H9 (cell line): Measurements from ENCODE around the gene OR10AD1. TPM values are rescaled to one million over a fixed set of nuclear protein-coding genes. Genes with fewer than 3 reads are reported as not detected.

Source experiments
- DNase-seq: peaks from one replicate; pipeline ENCODE4 v3.0.0-alpha.2; 2017
- H2AFZ ChIP-seq: one replicate; pipeline ENCODE4 v1.6.1; 2013; ENCODE audit warnings: mild to moderate bottlenecking, low read length, control low read depth, moderate library complexity
- H2AK5ac ChIP-seq: 2 replicates; pipeline ENCODE4 v1.6.1; 2013; ENCODE audit warnings: low read length, control low read depth, mixed read lengths; ENCODE audit not compliant: insufficient read length
- H2BK120ac ChIP-seq: one replicate; pipeline ENCODE4 v1.6.1; 2013; ENCODE audit warnings: low read depth, mild to moderate bottlenecking, low read length, control low read depth, inconsistent platforms; ENCODE audit not compliant: poor library complexity, severe bottlenecking
- H2BK12ac ChIP-seq: 2 replicates; pipeline ENCODE4 v1.6.1; 2013; ENCODE audit warnings: low read length, control low read depth, mixed read lengths, low read depth; ENCODE audit not compliant: insufficient read length
- H2BK15ac ChIP-seq: 2 replicates; pipeline ENCODE4 v1.6.1; 2013; ENCODE audit warnings: low read depth, low read length, control low read depth
- H2BK20ac ChIP-seq: one replicate; pipeline ENCODE4 v1.6.1; 2013; ENCODE audit warnings: low read depth, mild to moderate bottlenecking, low read length, control low read depth, inconsistent platforms; ENCODE audit not compliant: poor library complexity, severe bottlenecking
- H2BK5ac ChIP-seq: 2 replicates; pipeline ENCODE4 v1.6.1; 2013; ENCODE audit warnings: low read length, control low read depth, mixed read lengths; ENCODE audit not compliant: insufficient read length
- H3K14ac ChIP-seq: 2 replicates; pipeline ENCODE4 v1.6.1; 2013; ENCODE audit warnings: low read length, control low read depth; ENCODE audit not compliant: insufficient read depth
- H3K18ac ChIP-seq: 2 replicates; pipeline ENCODE4 v1.6.1; 2013; ENCODE audit warnings: low read depth, mild to moderate bottlenecking, mixed read lengths, low read length, control low read depth; ENCODE audit not compliant: insufficient read length
- H3K23ac ChIP-seq: 2 replicates; pipeline ENCODE4 v1.6.1; 2013; ENCODE audit warnings: low read length, control low read depth, mixed read lengths, low read depth; ENCODE audit not compliant: insufficient read length
- H3K23me2 ChIP-seq: 2 replicates; pipeline ENCODE4 v1.6.1; 2013; ENCODE audit warnings: low read depth, mild to moderate bottlenecking, mixed read lengths, low read length, control low read depth; ENCODE audit not compliant: insufficient read length, poor library complexity, severe bottlenecking
- H3K27ac ChIP-seq: 2 replicates; pipeline ENCODE4 v1.5.1; 2013; ENCODE audit warnings: low read length, control low read depth, mixed read lengths, low read depth; ENCODE audit not compliant: insufficient read length
- H3K27me3 ChIP-seq: 2 replicates; pipeline ENCODE4 v1.6.1; 2013; ENCODE audit warnings: low read length, control low read depth, inconsistent platforms; ENCODE audit not compliant: insufficient read depth
- H3K4ac ChIP-seq: 2 replicates; pipeline ENCODE4 v1.6.1; 2013; ENCODE audit warnings: low read depth, mild to moderate bottlenecking, control low read depth, inconsistent platforms, low read length, moderate library complexity
- H3K4me1 ChIP-seq: 2 replicates; pipeline ENCODE4 v1.6.1; 2013; ENCODE audit warnings: low read length, control low read depth, inconsistent platforms; ENCODE audit not compliant: insufficient read depth
- H3K4me2 ChIP-seq: 2 replicates; pipeline ENCODE4 v1.6.1; 2013; ENCODE audit warnings: low read length, control low read depth, mixed read lengths; ENCODE audit not compliant: insufficient read length, insufficient read depth
- H3K56ac ChIP-seq: 2 replicates; pipeline ENCODE4 v1.6.1; 2013; ENCODE audit warnings: low read depth, mild to moderate bottlenecking, mixed read lengths, low read length, control low read depth; ENCODE audit not compliant: insufficient read length
- H3K79me1 ChIP-seq: 2 replicates; pipeline ENCODE4 v1.6.1; 2013; ENCODE audit warnings: low read depth, mild to moderate bottlenecking, moderate library complexity, low read length, control low read depth, inconsistent platforms; ENCODE audit not compliant: insufficient read depth, poor library complexity, severe bottlenecking
- H3K79me2 ChIP-seq: 2 replicates; pipeline ENCODE4 v1.6.1; 2013; ENCODE audit warnings: low read length, control low read depth, inconsistent platforms; ENCODE audit not compliant: insufficient read depth
- H3K9ac ChIP-seq: 2 replicates; pipeline ENCODE4 v1.6.1; 2013; ENCODE audit warnings: low read length, control low read depth, mixed read lengths; ENCODE audit not compliant: insufficient read length; ENCODE audit errors: extremely low read depth
- H3K9me3 ChIP-seq: one replicate; pipeline ENCODE4 v1.6.1; 2013; ENCODE audit warnings: low read depth, low read length, inconsistent platforms; ENCODE audit not compliant: control insufficient read depth
- H3T11ph ChIP-seq: one replicate; pipeline ENCODE4 v1.6.1; 2013; ENCODE audit warnings: mild to moderate bottlenecking, low read length, control low read depth, inconsistent platforms
- H4K20me1 ChIP-seq: one replicate; pipeline ENCODE4 v1.6.1; 2013; ENCODE audit not compliant: control insufficient read depth, insufficient read length, insufficient read depth
- H4K5ac ChIP-seq: 2 replicates; pipeline ENCODE4 v1.6.1; 2013; ENCODE audit warnings: low read depth, mild to moderate bottlenecking, mixed read lengths, low read length, control low read depth; ENCODE audit not compliant: insufficient read length
- H4K8ac ChIP-seq: replicated peaks from 2 replicates; pipeline ENCODE4 v1.6.1; 2013; ENCODE audit warnings: low read length, control low read depth, mixed read lengths, low read depth; ENCODE audit not compliant: insufficient read length
- H4K91ac ChIP-seq: 2 replicates; pipeline ENCODE4 v1.6.1; 2013; ENCODE audit warnings: low read depth, mild to moderate bottlenecking, moderate library complexity, mixed read lengths, low read length, control low read depth; ENCODE audit not compliant: insufficient read length
- H3K27ac Mint-ChIP-seq, 3 experiments: 2 replicates in 2 of 3; 3 replicates in 1 of 3; pipeline ENCODE4 v1.8.0; 2020 to 2021; ENCODE audit warnings: mixed read lengths in 3 of 3, mild to moderate bottlenecking in 1 of 3, moderate library complexity in 1 of 3
- H3K27me3 Mint-ChIP-seq: 2 replicates; pipeline ENCODE4 v1.8.0; 2021; ENCODE audit warnings: low read depth, mild to moderate bottlenecking, moderate library complexity, mixed read lengths
- H3K36me3 Mint-ChIP-seq, 3 experiments: 2 replicates in 2 of 3; 3 replicates in 1 of 3; pipeline ENCODE4 v1.8.0; 2020 to 2021; ENCODE audit warnings: low read depth in 3 of 3, mixed read lengths in 3 of 3; ENCODE audit not compliant: insufficient read depth in 1 of 3
- H3K4me1 Mint-ChIP-seq, 2 experiments: 2 replicates each; pipeline ENCODE4 v1.8.0; 2020; ENCODE audit warnings: mixed read lengths in 2 of 2
- H3K4me3 Mint-ChIP-seq, 2 experiments: 2 replicates in 1 of 2; 3 replicates in 1 of 2; pipeline ENCODE4 v1.8.0; 2020 to 2021; ENCODE audit warnings: mild to moderate bottlenecking in 2 of 2, mixed read lengths in 2 of 2, moderate library complexity in 1 of 2
- H3K9me3 Mint-ChIP-seq, 2 experiments: 2 replicates in 1 of 2; 3 replicates in 1 of 2; pipeline ENCODE4 v1.8.0; 2020; ENCODE audit warnings: mild to moderate bottlenecking in 2 of 2, mixed read lengths in 2 of 2, moderate library complexity in 1 of 2
- WGBS: extraction: QIAGEN DNeasy Blood & Tissue Kit; methylation state at CpG from one replicate; pipeline ENCODE4 v1.1.7; 2013; ENCODE audit warnings: missing lambda C conversion rate, low lambda C conversion rate, mixed read lengths; ENCODE audit not compliant: insufficient read length; ENCODE audit errors: extremely low coverage; 5-methylcytosine and 5-hydroxymethylcytosine counted together
- total RNA-seq: library from RNA; stranded (reverse); gene quantifications from 2 replicates; pipeline ENCODE4 v1.2.1, GENCODE V29; 2021
- TF ChIP-seq, protein P1 (sequence below): fragments of 200-600 bp; sonication (generic); conservative IDR thresholded peaks from 3 replicates; pipeline ENCODE4 v1.8.0; 2021; ENCODE audit warnings: antibody characterized with exemption, mild to moderate bottlenecking

OR10AD1 gene
- total RNA-seq, 1 experiment from 2014 or later = not detected

- no peak overlapping the region for H2BK5ac ChIP-seq
- Mint-ChIP-seq H3K4me3 (peak overlapping the region; percentile 22 to 81; a peak in 4 of 5 replicates), H3K4me1 (peaks cover 9 to 13% of the 10 kb centered on the region in 2 experiments; a peak in 3 of 4 replicates), H3K27me3 (peaks cover 79% of the 10 kb centered on the region), H3K27ac (no peak overlapping the region), H3K9me3 (peaks cover 14 to 38% of the 10 kb centered on the region in 2 experiments), H3K36me3 (peaks cover 4 to 16% (median 7%) of the 10 kb centered on the region in 3 experiments; a peak in 5 of 7 replicates)
- peaks cover 7% of the 10 kb centered on the region for H3K23me2 ChIP-seq
- H2AK5ac ChIP-seq = no peak overlapping the region
- H2BK120ac ChIP-seq = no peak overlapping the region
- no peak overlapping the region for H3K14ac ChIP-seq
- H3K27ac ChIP-seq = no peak overlapping the region
- WGBS = no CpG with 5 or more reads among the region's 3 CpGs
- H3K79me2 ChIP-seq = no peaks in the 10 kb centered on the region
- H3K4me2 ChIP-seq = no peak overlapping the region
- H4K8ac ChIP-seq = no peak overlapping the region
- no peaks in the 10 kb centered on the region for H3K4me1 ChIP-seq
- H2BK12ac ChIP-seq = no peak overlapping the region
- H3K9me3 ChIP-seq = no peaks in the 10 kb centered on the region
- H3K23ac ChIP-seq = no peak overlapping the region
- H3K56ac ChIP-seq = no peak overlapping the region
- no peak overlapping the region for H4K5ac ChIP-seq
- H3K9ac ChIP-seq = no peak overlapping the region
- H4K91ac ChIP-seq = no peak overlapping the region
- H2BK20ac ChIP-seq = no peak overlapping the region
- no peaks in the 10 kb centered on the region for H3K79me1 ChIP-seq
- peaks cover 4% of the 10 kb centered on the region; the same call in 1 of the 2 replicates for H3K27me3 ChIP-seq
- no peak overlapping the region for H3K18ac ChIP-seq
- no peak overlapping the region for H3T11ph ChIP-seq
- no peak for DNase-seq
- H2BK15ac ChIP-seq = no peak overlapping the region
- no peaks in the 10 kb centered on the region for H4K20me1 ChIP-seq
- H3K4ac ChIP-seq = no peak overlapping the region
- TF ChIP-seq, protein P1, sequence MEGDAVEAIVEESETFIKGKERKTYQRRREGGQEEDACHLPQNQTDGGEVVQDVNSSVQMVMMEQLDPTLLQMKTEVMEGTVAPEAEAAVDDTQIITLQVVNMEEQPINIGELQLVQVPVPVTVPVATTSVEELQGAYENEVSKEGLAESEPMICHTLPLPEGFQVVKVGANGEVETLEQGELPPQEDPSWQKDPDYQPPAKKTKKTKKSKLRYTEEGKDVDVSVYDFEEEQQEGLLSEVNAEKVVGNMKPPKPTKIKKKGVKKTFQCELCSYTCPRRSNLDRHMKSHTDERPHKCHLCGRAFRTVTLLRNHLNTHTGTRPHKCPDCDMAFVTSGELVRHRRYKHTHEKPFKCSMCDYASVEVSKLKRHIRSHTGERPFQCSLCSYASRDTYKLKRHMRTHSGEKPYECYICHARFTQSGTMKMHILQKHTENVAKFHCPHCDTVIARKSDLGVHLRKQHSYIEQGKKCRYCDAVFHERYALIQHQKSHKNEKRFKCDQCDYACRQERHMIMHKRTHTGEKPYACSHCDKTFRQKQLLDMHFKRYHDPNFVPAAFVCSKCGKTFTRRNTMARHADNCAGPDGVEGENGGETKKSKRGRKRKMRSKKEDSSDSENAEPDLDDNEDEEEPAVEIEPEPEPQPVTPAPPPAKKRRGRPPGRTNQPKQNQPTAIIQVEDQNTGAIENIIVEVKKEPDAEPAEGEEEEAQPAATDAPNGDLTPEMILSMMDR = no peak
- H2AFZ ChIP-seq = no peak overlapping the region
These were observed 3.3 kb downstream of the OR10AD1 start for GRCh38 chr12:48199774-48200221.
